Pulmonary artery endothelial cell (primary cell): ENCODE measurements around the gene IGSF21. TPM values are rescaled to one million over a fixed set of nuclear protein-coding genes. Genes with fewer than 3 reads are reported as not detected.
"Not testable (repeated sequence)": the region's sequence is repeated elsewhere in the genome, so short reads cannot be mapped to it uniquely, and the experiment has no call there.

ENCODE experiments used
- DNase-seq: peaks from one replicate; pipeline ENCODE4 v3.0.0-alpha.2; 2011; ENCODE audit warnings: low read depth, low spot score
- total RNA-seq: library from RNA; depleted of rRNA; stranded (reverse); fragments of >200 nt; gene quantifications from 2 replicates; pipeline ENCODE4 v1.2.3, GENCODE V29; 2014

Gene IGSF21
- total RNA-seq, 1 donor from 2014 or later, result not detected

- no peak for DNase-seq
These were observed 245.9 kb downstream of the IGSF21 start for GRCh38 chr1:18353528-18353927.

DNA sequence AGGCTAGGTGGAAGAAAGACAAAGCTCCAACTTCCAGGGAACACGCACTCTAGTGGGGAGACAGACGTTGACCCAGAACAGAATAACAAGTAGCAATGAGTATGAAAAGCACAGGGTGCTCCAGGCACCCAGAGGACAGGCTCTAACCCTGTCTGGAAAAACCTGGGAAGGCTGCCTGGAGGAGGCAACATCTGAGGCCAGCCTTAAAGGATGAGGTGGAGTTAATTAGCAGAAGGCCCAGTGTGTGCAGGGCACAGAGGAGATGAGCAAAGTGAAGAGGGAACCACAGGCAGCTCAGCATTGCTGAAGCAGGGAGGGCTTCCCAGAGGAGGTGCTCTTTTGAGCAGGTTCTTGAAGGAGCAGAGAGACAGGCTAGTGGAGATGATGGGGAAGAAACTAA, 246.4 kb downstream of the IGSF21 start:
- DNase-seq, result no peak

DNA sequence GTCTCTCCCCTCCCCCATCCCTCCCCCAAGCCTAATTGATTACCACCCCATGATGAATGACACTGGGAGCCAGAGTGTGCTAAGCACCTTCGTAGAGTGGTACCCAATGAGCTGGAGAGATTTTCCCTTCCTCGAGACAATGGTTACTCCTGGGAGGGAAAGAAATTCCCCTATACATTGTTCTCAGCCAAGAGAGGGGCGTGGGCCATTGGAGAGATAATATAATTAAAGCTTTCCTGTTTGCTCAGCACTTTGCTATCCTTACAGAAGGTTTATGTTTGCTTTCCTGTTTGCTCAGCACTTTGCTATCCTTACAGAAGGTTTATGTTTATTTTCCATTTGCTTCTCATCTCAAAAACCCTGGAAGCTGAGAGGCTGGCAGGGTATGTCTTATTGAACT, 247.0 kb downstream of the IGSF21 start:
- DNase-seq, result no peak

DNA sequence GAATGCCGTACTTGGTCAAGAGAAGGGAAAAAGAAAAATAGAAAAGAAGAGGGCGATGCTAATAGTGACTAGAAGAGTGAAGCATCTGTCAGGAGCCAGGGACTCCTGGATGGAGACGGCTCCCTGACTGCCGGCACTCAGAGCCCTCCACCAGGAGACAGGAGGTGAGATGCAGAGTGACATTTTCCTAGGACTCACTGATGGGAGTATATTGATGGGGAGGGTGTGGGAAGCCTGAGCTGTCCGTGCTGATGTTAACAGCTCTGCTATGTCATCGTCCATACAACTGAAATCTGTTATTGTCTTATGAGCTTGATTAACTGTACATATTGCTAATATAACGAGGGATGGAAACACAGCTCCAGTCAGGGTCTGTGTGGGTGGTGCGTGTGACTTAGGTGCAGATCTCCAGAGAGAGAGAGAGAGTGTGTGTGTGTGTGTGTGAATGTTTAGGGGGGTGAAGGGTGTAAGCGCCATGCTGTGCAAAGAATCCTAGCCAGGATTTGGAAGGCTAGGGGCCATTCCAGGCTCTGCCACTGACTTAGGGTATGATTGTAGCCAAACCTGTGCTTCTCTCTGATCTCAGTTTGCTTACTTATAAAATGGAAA, 250.1 kb downstream of the IGSF21 start:
- DNase-seq, result no peak

DNA sequence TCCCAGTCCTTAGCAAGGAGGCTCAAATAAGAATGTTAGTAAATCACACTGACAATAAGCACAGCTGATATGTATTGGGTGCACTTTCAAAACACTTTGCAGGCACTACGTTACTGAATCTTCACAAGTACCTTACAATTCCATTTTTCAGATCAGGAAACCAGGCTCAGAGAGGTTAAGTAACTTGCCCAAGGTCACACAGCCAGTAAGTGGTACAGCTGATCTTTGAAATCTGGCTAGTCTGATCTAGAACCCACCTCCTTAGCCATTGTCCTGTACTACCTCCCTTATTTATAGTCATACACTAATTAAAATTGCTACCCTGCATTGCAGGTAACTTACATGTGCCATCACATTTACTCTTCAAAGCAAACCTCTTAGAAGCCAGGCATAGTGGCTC, 251.0 kb downstream of the IGSF21 start:
- no peak for DNase-seq

DNA sequence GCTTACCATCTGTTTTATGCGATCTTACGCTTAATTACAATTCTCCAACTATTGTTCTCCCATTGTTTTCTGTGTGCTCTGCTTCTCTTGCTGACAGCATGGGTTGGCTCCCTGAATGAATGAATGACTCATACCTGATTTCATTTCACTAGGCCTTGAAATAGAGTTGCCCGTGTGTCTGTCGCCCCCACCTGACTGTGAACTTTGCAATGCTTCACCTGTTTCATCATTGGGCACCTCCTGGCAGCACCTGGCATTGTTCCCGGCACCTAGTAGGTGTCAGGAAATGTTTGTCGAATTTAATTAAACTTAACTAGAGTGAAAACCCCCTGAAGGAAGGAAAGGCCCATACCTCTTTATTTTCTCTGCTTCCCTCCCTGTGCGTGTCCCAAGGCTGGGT, 252.7 kb downstream of the IGSF21 start:
- no peak for DNase-seq

DNA sequence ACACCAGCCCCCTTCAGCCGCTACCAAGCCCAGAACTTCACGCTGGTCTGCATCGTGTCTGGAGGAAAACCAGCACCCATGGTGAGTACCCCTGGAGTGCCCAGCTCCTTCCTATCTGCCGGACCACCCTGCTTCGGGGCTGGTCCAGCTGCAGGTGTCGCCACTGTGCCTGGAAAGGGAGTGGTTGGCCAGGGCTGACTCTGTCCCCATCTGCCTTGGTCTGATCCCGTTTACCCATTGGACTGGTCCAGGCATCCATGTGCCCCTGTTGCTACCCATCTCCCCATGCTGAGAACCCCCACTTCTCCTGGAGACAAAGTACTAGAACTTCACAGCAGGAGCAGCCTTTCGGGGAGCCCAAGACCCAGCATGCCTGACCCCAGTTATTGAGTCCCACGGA, 254.6 kb downstream of the IGSF21 start:
- no peak for DNase-seq

DNA sequence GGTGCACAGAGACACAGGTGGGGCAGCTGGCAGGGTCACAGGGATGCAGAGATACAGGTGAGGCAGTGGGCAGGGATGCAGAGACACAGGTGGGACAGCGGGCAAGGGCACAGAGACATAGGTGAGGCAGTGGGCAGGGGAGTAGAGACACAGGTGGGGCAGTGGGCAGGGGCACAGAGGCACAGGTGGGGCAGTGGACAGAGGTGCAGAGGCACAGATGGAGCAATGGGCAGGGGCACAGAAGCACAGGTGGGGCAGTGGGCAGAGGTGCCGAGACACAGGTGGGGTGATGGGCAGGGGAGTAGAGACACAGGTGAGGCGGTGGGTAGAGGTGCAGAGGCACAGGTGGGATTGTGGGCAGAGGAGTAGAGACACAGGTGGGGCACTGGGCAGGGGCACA, 255.8 kb downstream of the IGSF21 start:
- no peak for DNase-seq

GRCh38 chr1:18365099-18365705, 257.6 kb downstream of the IGSF21 start:
- no peak for DNase-seq

DNA sequence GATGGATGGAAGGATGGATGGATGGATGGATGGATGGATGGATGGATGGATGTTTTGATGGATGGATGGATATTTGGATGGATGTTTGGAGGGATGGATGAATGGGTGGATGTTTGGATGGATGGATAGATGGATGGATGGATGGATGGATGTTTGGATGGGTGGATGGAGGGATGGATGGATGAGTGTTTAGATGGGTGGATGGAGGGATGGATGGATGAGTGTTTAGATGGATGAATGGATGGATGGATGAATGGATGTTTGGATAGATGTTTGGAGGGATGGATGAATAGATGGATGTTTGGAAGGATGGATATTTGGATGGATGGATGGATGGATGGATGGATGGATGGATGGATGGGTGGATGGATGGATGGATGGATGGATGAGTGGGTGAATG, 264.9 kb downstream of the IGSF21 start:
- not testable (repeated sequence) for DNase-seq

GRCh38 chr1:18373151-18373550, 265.6 kb downstream of the IGSF21 start:
- no peak for DNase-seq

DNA sequence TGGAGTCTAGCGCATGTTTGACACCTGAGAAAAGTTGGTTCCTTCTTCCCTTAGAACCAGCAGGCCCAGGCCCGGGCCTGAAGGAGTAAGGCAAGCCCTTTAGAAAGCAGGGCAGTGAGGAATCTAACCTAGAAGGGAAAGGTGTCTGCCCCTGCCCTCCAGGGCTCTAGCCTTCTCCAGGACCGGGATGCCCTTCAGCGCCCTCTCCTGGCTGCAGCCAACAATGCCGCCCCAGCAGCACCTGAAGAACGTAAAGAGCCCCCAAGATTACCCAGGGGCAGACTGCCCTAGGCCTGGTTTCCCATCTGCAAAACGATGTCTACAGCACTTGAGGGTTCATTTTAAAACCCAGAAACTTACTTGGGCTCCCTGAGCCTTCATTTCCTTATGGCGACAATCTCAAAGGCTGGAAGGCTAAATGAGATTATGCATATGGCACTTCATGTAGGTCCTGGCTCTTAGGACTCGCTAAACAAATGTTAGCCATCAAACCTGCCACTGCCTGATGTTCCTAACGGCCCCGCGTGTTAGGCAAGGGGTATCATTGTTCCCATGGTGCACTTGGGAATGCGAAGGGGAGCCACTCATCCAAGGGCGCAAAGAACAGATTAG, 266.4 kb downstream of the IGSF21 start:
- no peak for DNase-seq

- DNase-seq, result no peak
These were observed 269.1 kb downstream of the IGSF21 start for GRCh38 chr1:18376661-18377060.

GRCh38 chr1:18380288-18380687, 272.7 kb downstream of the IGSF21 start:
- DNase-seq, result no peak

- DNase-seq, result no peak
These were observed 276.5 kb downstream of the IGSF21 start for GRCh38 chr1:18384059-18384458.

DNA sequence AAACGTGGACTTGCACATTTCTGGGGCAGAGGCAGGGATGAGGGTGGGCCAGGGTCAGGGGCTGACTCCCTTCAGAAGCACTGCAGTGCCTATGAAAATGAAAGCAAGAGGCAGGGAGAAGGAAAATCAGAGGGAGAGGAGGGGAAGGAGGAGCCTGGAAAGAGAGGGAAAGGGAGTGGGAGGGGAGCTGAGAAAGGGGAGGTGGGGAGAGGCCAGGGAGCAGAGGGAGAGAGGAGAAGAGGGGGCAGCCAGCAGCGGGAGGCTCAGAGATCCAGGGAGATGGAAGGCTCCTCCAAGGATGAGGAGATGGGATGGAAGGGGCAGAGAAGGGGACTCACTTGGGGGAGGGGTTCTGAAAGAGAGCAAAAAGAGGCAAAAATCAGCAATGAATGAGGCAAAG, 276.9 kb downstream of the IGSF21 start:
- DNase-seq, result no peak

GRCh38 chr1:18385239-18385790, 277.7 kb downstream of the IGSF21 start:
- no peak for DNase-seq

DNA sequence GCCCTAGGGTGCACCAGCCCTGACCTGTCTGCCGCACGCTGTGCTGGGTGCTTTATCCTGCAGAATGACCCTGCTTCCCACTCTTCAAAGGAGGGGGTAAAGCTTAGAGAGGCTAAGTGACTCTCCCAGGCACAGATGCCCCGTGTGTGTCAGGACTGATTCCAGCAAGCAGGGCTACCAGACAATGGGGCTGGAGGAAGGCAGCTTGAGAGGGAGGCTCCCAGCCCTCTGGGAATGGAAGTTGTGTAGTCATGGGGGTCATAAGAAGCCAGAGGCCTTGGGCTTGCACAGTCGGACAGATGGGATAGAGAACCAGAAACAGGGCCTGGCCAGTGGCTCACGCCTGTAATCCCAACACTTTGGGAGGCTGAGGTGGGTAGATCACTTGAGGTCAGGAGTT, 279.0 kb downstream of the IGSF21 start:
- DNase-seq, result no peak

DNA sequence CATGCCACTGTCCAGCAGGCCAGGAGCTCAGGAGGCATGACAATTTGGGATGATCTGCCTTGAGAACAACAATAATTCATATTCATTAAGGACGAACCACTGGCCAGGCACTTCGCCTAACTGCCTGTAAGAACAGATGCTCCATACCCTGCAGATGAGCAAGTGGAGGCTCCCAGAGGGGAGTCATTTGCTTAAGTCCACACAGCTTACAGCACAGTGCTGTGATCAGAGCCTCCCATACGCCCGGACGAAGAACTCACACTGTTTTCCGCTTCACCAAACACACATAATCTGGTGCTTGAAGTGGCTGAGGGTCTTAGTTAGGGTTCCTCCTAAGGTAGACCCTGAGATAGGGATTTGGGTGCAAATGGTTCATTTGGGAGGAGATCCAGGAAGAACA, 279.7 kb downstream of the IGSF21 start:
- no peak for DNase-seq

- DNase-seq, result no peak
These were observed 283.4 kb downstream of the IGSF21 start for GRCh38 chr1:18390953-18391352.

- no peak for DNase-seq
These were observed 287.1 kb downstream of the IGSF21 start for GRCh38 chr1:18394563-18395156.

DNA sequence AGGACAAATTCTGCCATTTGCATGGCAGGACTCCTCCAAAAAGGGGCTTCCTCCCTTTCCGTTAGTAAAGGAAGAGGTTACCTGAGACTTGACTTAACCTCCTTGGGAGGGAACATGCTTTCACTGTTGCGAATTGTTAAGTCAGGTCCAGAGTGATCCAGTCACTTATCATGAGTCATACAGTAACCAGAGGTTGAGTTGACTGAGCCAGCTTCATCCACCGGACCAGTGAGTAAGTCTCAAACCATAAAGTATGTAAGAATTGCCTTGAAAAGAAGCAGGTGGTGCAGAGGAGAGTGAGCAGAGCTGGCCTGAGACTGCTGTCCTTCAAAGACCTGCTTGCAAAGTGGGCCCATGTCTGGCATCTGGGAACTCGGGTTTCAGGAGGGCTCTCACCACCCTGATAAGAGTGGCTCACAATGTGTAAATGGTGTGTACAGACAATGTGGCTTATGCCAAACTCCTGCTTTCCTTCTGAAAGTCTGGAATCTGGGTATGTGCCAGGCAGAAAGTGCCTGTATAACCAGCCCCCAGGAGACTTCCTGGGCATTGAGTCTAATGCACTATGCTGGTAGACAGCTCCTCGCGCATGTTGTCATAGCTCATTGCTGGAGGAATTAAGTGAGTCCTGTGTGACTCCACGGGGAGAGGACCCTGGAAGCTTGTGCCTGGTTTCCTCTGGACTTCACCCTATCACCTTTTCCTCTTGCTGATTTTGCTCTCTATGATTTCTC, 288.8 kb downstream of the IGSF21 start:
- no peak for DNase-seq
